ENCODE data around the gene TRAK1. TPM values are rescaled to one million over a fixed set of nuclear protein-coding genes. Genes with fewer than 3 reads are reported as not detected.
"Not testable (repeated sequence)": the region's sequence is repeated elsewhere in the genome, so short reads cannot be mapped to it uniquely, and the experiment has no call there.

Gene TRAK1
- total RNA-seq, 2 donors from 2014 or later: 17.4 to 23.8 TPM

DNA sequence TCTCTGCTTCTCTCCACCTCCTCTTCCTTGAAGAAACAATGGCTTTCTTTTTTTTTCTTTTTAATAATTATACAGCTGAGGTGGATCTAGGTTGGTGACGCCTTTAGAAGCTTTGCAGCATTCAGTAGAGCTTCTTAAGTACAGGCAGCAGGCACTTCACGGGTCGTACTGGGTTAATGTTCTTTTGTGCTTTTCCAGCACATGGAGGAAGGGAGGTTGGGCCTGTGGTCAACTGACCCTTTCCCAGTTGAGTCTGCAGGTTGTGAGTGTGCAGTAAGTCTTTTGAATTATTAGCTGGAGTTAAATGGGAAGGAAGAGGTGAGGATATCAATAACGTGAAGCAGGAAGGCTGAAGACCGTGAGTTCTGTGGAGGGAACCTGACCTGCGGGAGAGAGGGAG lies 7.0 kb downstream of the TRAK1 start:
- H3K27ac Mint-ChIP-seq: peak overlapping the region; percentile 65
- no peak for ATAC-seq (replicated peaks)
- peaks cover 7% of the 10 kb centered on the region for H3K36me3 Mint-ChIP-seq (ENCODE audit: low read depth)
- no peak overlapping the region for H3K4me3 Mint-ChIP-seq
- peaks cover 23% of the 10 kb centered on the region for H3K4me1 Mint-ChIP-seq
- H3K27me3 Mint-ChIP-seq: no peaks in the 10 kb centered on the region
- H3K9me3 Mint-ChIP-seq: no peaks in the 10 kb centered on the region

DNA sequence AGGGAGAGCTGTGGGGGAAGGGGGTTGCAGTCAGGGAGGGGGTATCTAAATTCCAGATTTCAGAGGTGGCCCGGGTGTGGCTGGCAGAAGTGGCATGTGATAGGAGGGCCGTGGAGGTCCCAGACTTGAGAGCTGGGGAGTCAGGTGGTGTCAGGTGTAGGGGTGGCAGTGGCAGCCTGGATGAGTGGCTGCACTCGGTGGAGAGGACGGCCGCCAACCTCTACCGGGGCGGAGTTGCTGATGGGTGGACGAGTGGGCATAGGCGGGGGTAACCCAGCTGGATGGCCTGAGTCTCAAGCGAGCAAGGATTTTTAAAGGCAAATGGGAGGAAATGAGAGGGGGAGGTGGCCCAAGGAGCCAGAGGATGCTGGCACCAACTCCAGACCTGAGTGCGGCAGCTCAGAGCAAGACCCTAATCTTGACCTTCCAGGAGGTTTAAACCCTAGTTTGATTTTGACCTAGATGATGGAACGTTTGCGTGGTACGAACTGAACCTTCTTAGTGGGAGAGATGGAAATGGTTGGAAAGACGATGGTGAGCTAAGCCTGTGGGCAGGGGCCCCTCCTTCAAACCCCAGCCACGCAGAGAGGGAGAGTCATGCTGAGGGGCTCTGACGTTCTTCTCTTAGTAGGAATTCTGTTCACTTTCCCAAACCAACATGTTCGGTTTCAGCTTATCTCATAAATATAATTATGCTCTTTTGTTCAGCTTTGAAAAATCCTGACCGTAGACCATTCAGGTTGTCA lies 8.0 kb downstream of the TRAK1 start:
- ATAC-seq (replicated peaks): no peak
- Mint-ChIP-seq H3K4me3 (no peak overlapping the region), H3K36me3 (ENCODE audit: low read depth) (peaks cover 7% of the 10 kb centered on the region), H3K27ac (no peak overlapping the region), H3K27me3 (no peaks in the 10 kb centered on the region), H3K9me3 (no peaks in the 10 kb centered on the region), H3K4me1 (peaks cover 21% of the 10 kb centered on the region)

DNA sequence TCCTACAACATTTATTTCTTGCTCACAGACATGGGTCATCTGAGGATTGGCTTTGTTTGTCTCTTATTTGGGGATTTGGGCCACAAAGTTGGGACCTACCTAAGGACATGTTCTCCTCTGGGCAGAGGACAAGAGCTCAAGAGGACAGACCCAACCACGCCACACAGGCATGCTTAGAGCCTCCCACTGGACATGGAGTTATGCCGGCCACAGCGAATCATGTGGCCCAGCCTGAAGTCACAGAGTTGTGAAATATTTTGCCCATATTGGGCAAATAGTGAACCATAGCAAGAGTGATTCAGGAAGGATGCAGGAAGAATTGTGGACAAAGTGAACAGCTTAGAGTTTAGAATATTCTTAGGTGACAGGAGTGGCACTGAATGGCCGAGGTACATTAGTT lies 9.9 kb downstream of the TRAK1 start:
- H3K36me3 Mint-ChIP-seq (ENCODE audit: low read depth): peaks cover 9% of the 10 kb centered on the region
- no peak overlapping the region for H3K27ac Mint-ChIP-seq
- no peak overlapping the region for H3K4me3 Mint-ChIP-seq

DNA sequence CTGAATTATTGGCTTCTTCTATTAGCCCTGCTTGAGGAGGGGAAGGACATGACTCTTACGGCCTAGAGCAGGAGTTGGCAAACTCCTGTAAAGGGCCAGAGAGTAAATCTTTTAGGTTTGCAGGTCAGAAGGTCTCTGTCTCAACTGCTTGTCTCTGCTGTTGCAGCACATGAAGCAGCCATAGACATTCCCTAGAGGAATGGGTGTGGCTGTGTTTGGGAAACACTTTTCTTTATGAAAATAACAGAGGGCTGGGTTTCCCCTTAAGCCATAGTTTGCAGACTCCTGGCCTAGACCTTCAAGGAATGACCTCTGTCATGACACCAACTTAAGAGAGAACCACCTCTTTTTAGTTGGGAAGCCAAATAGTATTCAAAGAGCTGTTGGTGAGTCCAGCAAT lies 10.3 kb downstream of the TRAK1 start:
- H3K27ac Mint-ChIP-seq: no peak overlapping the region
- no peak overlapping the region for H3K4me3 Mint-ChIP-seq

More for the DNA sequence above, 9.9 kb downstream of the TRAK1 start:
- Mint-ChIP-seq H3K27me3 (no peaks in the 10 kb centered on the region), H3K9me3 (no peaks in the 10 kb centered on the region), H3K4me1 (peaks cover 21% of the 10 kb centered on the region)
- ATAC-seq (replicated peaks): no peak

DNA sequence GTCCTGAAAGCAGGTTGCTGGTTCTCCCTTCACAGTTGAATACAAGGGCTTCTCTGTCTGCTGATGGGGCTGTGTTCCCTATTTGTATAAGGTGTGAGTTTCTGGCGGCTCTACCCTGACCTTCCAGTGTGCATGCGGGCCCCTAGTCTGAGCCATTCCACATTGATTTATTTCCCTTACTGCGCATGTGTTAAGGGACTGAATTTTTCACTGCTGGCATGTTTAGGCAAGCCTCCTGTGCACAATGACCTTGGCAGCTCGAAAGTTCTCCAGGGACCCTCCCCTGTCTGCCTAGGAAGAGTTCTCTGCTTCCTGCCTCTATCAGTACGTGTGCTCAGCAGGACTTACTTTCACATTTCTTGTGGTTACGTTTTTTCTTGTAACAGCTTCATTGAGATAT lies 11.4 kb downstream of the TRAK1 start:
- Mint-ChIP-seq H3K27me3 (no peaks in the 10 kb centered on the region), H3K9me3 (no peaks in the 10 kb centered on the region), H3K27ac (no peak overlapping the region), H3K4me1 (peaks cover 12% of the 10 kb centered on the region), H3K36me3 (ENCODE audit: low read depth) (peaks cover 9% of the 10 kb centered on the region), H3K4me3 (no peak overlapping the region)
- ATAC-seq (replicated peaks): no peak

More for the DNA sequence above, 10.3 kb downstream of the TRAK1 start:
- no peaks in the 10 kb centered on the region for H3K9me3 Mint-ChIP-seq
- ATAC-seq (replicated peaks): no peak
- no peaks in the 10 kb centered on the region for H3K27me3 Mint-ChIP-seq
- H3K4me1 Mint-ChIP-seq: peaks cover 21% of the 10 kb centered on the region
- peaks cover 9% of the 10 kb centered on the region for H3K36me3 Mint-ChIP-seq (ENCODE audit: low read depth)

DNA sequence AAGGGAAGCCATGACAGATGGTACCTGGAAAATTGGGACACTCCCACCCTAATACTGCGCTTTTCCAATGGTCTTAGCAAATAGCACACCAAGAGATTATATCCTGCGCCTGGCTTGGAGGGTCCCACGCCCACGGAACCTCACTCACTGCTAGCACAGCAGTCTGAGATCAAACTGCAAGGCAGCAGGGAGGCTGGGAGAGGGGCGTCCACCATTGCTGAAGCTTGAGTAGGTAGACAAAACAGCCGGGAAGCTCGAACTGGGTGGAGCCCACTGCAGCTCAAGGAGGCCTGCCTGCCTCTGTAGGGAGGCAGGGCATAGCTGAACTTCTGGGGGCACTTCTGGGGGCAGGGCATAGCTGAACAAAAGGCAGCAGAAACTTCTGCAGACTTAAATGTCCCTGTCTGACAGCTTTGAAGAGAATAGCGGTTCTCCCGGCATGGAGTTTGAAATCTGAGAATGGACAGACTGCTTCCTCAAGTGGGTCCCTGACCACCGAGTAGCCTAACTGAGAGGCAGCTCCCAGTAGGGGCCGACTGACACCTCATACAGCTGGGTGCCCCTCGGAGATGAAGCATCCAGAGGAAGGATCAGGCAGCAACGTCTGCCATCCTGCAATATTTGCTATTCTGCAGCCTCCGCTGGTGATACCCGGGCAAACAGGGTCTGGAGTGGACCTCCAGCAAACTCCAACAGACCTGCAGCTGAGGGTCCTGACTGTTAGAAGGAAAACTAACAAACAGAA lies 12.9 kb downstream of the TRAK1 start:
- not testable (repeated sequence) for H3K4me3 Mint-ChIP-seq; ATAC-seq (replicated peaks); H3K36me3 Mint-ChIP-seq (ENCODE audit: low read depth); H3K9me3 Mint-ChIP-seq; H3K4me1 Mint-ChIP-seq; H3K27ac Mint-ChIP-seq; H3K27me3 Mint-ChIP-seq

DNA sequence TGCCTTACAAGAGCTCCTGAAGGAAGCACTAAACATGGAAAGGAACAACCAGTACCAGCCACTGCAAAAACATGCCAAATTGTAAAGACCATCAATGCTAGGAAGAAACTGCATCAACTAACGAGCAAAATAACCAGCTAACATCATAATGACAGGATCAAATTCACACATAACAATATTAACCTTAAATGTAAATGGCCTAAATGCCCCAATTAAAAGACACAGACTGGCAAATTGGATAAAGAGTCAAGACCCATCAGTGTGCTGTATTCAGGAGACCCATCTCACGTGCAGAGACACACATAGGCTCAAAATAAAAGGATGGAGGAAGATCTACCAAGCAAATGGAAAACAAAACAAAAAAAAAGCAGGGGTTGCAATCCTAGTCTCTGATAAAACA lies 14.8 kb downstream of the TRAK1 start:
- not testable (repeated sequence) for H3K27me3 Mint-ChIP-seq; H3K36me3 Mint-ChIP-seq (ENCODE audit: low read depth); ATAC-seq (replicated peaks); H3K4me1 Mint-ChIP-seq; H3K9me3 Mint-ChIP-seq; H3K4me3 Mint-ChIP-seq; H3K27ac Mint-ChIP-seq

DNA sequence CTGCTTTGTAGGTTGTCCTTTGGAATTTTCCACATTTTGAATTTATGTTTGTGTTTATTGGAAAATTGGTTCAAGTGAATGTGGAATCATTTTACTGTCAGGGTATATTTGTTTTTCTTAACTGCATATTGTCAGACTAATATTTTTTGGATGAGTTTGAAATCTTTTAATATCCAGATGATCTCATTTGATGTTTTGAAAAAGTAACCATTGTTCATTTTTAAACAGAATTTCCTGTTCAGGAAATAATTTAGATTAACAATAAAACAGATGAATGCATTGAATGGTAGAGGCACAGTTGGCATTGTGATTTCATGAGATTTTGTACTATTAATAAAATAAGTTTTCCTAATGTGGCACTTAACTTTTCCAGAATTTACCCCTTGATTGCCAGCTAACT lies 15.5 kb downstream of the TRAK1 start:
- H3K4me3 Mint-ChIP-seq: no peak overlapping the region
- H3K4me1 Mint-ChIP-seq: no peaks in the 10 kb centered on the region
- H3K27me3 Mint-ChIP-seq: no peaks in the 10 kb centered on the region
- H3K27ac Mint-ChIP-seq: no peak overlapping the region
- ATAC-seq (replicated peaks): no peak
- no peaks in the 10 kb centered on the region for H3K9me3 Mint-ChIP-seq
- peaks cover 9% of the 10 kb centered on the region for H3K36me3 Mint-ChIP-seq (ENCODE audit: low read depth)

DNA sequence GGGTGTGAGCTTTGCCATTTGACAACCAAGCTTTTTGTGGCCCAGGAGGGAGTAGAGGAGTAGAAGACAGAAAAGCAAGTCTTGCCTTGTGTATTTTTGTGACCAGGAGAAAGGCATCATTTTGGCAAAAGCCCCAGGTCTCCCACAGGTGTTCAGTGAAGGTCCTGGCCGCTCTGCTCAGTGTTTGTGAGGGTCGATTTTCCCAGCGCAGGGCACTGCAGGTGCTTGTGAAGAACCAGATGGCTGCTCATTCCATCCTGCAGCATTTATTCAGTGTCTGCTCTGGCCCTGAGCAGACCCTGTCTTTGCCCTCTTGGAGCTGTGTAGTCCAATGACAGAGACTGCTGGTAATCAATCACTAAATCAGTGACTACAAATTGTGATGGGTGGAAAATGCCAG lies 19.5 kb downstream of the TRAK1 start:
- no peak overlapping the region for H3K27ac Mint-ChIP-seq
- peaks cover under 1% of the 10 kb centered on the region for H3K36me3 Mint-ChIP-seq (ENCODE audit: low read depth)
- no peaks in the 10 kb centered on the region for H3K9me3 Mint-ChIP-seq
- no peak overlapping the region for H3K4me3 Mint-ChIP-seq
- H3K27me3 Mint-ChIP-seq: no peaks in the 10 kb centered on the region
- ATAC-seq (replicated peaks): no peak
- no peaks in the 10 kb centered on the region for H3K4me1 Mint-ChIP-seq

DNA sequence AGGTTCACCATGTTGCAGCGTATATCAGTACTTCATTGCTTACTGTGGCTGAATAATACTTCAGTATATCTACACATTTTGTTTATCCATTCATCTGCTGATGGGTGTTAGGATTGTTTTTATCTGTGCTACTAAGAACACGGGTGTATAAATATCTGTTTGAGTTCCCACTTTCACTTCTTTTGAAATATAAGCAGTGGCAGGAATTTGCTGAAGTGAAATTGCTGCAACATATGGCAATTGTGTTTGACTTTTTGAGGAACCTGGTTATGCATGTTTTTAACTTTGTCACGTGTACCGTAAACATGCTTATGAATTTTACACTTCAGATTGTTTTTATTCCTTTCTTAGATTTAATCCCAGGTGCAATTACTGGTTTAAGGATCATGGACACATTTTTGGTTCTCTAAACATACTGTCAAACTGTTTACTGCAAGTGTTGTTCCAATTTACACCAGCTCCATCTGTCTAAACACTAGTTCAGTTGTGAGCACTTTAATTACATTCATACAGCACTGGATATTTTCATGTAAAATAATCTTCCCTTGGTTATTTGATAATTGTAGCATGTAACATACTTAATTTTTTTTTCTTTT lies 23.1 kb downstream of the TRAK1 start:
- peaks cover 4% of the 10 kb centered on the region for H3K4me1 Mint-ChIP-seq
- no peaks in the 10 kb centered on the region for H3K27me3 Mint-ChIP-seq
- ATAC-seq (replicated peaks): no peak
- H3K9me3 Mint-ChIP-seq: no peaks in the 10 kb centered on the region
- no peak overlapping the region for H3K27ac Mint-ChIP-seq
- H3K36me3 Mint-ChIP-seq (ENCODE audit: low read depth): no peaks in the 10 kb centered on the region
- no peak overlapping the region for H3K4me3 Mint-ChIP-seq

DNA sequence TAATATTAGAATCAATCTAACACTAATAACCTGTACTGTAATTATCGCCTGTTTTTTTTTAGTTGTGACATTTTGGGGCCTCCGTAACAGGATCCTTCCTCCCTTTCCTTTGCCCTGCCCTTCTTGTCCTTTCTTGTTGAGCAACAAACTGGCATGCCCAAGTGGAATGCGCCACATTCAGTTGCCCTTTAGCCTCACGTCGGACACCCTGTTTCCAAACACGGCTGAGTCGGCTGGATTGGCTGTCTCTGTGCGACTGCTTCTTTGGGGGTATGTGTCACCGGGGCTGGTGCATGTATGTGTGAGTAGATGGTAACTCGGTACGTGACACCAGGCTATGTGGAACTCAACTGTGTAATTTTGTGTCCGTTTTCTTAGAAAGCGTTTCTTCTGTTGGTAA lies 24.1 kb downstream of the TRAK1 start:
- no peak for ATAC-seq (replicated peaks)
- H3K4me1 Mint-ChIP-seq: peaks cover 4% of the 10 kb centered on the region
- no peaks in the 10 kb centered on the region for H3K9me3 Mint-ChIP-seq
- no peaks in the 10 kb centered on the region for H3K27me3 Mint-ChIP-seq
- peak overlapping the region; percentile 43 for H3K27ac Mint-ChIP-seq
- no peak overlapping the region for H3K4me3 Mint-ChIP-seq
- no peaks in the 10 kb centered on the region for H3K36me3 Mint-ChIP-seq (ENCODE audit: low read depth)

DNA sequence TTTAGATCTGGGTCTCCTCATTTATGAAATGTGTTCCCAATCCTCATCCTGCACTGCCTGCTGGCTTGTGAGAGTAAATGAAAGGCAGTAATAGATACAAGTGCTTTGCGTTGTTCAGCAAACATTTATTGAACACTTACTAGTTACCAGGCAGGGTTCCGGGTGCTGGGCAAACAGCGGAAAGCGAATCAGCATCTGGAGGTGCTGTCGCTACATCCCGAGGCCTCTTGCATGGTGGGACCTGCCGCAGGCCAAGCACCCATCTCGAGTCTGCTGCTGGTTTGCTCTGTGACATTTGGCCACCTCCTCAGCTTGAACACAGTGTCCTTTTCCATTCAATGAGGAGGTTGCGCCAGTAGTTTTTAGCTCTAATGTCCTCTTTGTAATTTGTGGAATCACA lies 24.8 kb downstream of the TRAK1 start:
- Mint-ChIP-seq H3K36me3 (ENCODE audit: low read depth) (no peaks in the 10 kb centered on the region), H3K27ac (peak overlapping the region; percentile 43), H3K4me3 (no peak overlapping the region), H3K4me1 (peaks cover 4% of the 10 kb centered on the region), H3K9me3 (no peaks in the 10 kb centered on the region), H3K27me3 (no peaks in the 10 kb centered on the region)
- ATAC-seq (replicated peaks): no peak

DNA sequence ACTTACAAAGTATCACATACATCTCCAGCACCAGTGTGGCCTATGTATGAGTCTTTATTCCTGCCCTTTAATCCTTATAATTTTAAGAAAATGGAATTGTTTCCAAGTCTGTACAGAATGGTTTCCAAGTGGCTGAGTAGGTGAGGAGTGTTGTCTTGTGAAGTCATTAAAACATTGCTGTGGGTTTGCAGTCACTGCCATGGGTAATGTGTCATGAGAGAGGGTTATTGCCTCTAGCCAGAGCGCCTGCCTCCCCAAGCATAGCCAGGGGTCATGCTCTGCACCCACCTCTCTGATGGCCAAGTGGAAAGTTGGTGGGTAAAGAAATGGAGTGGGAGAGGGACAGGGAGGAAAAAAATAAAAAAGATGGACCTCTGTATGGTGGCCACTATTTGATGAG lies 25.3 kb downstream of the TRAK1 start:
- no peak for ATAC-seq (replicated peaks)
- Mint-ChIP-seq H3K27me3 (no peaks in the 10 kb centered on the region), H3K9me3 (no peaks in the 10 kb centered on the region), H3K4me3 (no peak overlapping the region), H3K27ac (peak overlapping the region; percentile 22), H3K4me1 (peaks cover 4% of the 10 kb centered on the region), H3K36me3 (ENCODE audit: low read depth) (no peaks in the 10 kb centered on the region)

DNA sequence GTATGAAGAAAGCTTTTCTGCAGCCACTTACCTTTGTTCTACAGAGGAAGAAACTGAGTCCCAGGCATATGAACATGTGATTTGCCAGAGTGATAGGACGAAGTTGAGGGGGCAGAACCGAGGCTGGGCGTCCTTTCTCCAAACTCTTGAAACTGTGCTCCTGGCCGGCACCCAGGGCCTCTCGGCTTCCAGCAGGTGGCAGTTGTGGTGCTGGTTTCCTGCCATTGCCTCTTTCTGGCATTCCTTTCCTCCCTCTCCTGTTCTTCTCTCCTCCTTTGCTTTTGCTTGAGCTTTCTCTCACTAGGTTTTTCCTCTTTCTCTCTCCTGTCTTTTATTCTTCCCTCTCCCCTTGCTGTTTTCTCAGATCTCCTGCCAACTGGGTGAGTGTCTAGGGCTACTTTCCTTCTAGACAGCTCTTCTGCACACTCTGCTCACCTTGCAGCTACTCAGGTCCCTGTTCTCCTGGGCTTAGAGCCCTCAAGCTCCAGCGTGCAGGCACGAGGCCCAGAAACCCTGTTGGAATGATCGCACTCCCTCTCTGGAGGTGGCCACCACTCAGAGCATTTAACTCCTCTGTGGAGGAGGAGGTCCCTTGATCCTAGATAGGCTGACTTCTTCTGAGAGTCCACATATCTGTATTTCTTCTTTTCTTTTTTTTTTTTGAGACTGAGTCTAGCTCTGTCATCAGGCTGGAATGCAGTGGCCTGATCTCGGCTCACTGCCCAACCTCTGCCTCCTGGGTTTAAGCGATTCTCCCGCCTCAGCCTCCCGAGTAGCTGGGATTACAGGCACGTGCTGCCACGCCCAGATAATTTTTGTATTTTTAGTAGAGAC lies 26.2 kb downstream of the TRAK1 start:
- H3K4me3 Mint-ChIP-seq: no peak overlapping the region
- H3K4me1 Mint-ChIP-seq: peaks cover 6% of the 10 kb centered on the region
- H3K9me3 Mint-ChIP-seq: no peaks in the 10 kb centered on the region
- no peak for ATAC-seq (replicated peaks)
- H3K27me3 Mint-ChIP-seq: no peaks in the 10 kb centered on the region
- no peaks in the 10 kb centered on the region for H3K36me3 Mint-ChIP-seq (ENCODE audit: low read depth)
- peak overlapping the region; percentile 22 for H3K27ac Mint-ChIP-seq
